Esophagus squamous epithelium (tissue), 4 donors: ENCODE measurements around the gene MON1A.

Experiments used
- POLR2A ChIP-seq, 4 donors: fragments of 450-650 bp; IDR thresholded peaks; one replicate each; pipeline ENCODE4 v1.6.1; 2017; ENCODE audit warnings: antibody characterized with exemption in 4 of 4, mild to moderate bottlenecking in 4 of 4, moderate library complexity in 3 of 4
- TF ChIP-seq, protein P1 (sequence below), 6 experiments: fragments of 450-650 bp in 4 of 6; fragments of 200-600 bp in 2 of 6; sonication (generic) in 2 of 6; IDR thresholded peaks; one replicate each; pipeline ENCODE4 v1.5.1; 2016 to 2019; ENCODE audit warnings: antibody characterized with exemption in 6 of 6, mild to moderate bottlenecking in 4 of 6, moderate library complexity in 4 of 6

DNA sequence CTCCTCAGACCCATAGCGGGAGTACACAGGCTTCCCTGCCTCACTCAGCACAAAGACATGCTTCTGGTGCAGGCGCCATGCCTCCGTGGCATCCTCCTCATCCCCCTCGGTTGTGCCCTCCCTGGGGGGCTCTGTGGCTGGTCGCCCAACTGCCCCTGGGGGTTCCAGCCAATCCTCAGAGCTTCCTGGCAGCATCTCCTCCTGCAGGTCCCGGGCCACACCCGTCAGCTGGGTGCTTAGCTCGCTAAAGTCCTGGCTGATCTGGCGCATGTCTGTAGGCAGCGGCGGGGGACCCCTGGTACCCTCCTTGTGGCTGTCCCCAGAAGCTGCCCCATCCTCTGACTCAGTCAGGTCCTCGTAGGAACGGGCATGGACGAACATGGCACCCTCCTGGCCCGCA, 18.0 kb downstream of the MON1A start:
- TF ChIP-seq, protein P1, sequence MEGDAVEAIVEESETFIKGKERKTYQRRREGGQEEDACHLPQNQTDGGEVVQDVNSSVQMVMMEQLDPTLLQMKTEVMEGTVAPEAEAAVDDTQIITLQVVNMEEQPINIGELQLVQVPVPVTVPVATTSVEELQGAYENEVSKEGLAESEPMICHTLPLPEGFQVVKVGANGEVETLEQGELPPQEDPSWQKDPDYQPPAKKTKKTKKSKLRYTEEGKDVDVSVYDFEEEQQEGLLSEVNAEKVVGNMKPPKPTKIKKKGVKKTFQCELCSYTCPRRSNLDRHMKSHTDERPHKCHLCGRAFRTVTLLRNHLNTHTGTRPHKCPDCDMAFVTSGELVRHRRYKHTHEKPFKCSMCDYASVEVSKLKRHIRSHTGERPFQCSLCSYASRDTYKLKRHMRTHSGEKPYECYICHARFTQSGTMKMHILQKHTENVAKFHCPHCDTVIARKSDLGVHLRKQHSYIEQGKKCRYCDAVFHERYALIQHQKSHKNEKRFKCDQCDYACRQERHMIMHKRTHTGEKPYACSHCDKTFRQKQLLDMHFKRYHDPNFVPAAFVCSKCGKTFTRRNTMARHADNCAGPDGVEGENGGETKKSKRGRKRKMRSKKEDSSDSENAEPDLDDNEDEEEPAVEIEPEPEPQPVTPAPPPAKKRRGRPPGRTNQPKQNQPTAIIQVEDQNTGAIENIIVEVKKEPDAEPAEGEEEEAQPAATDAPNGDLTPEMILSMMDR (IDR thresholded peaks at IDR 0.05), result no peak
- no peak for TF ChIP-seq POLR2A (IDR thresholded peaks at IDR 0.05)
